T-helper 1 cell treated with Interleukin-12 subunit alpha and Interleukin-12 subunit beta and Interleukin-4 antibody, amounts not matched to agents 30 ng/mL and 1 ng/mL, for 36 hours (primary cell): ENCODE measurements around the gene METTL5. TPM values are rescaled to one million over a fixed set of nuclear protein-coding genes. Genes with fewer than 3 reads are reported as not detected.
"Not testable (repeated sequence)": the region's sequence is repeated elsewhere in the genome, so short reads cannot be mapped to it uniquely, and the experiment has no call there.

Experiments used
- intact Hi-C: fragments of 100-400 bp; cut with micrococcal nuclease; formaldehyde crosslinking; loops from one replicate; pipeline ENCODE4 v1.15.1; 2024
- total RNA-seq: library from RNA; stranded (reverse); gene quantifications from 2 replicates; pipeline ENCODE4 v1.2.3, GENCODE V29; 2022

Gene METTL5
- total RNA-seq, 1 donor from 2014 or later: 56.1 TPM

- intact Hi-C loops: no loop called here
Observed at GRCh38 chr2:169834401-169834800, 9.7 kb upstream of the METTL5 start.

DNA sequence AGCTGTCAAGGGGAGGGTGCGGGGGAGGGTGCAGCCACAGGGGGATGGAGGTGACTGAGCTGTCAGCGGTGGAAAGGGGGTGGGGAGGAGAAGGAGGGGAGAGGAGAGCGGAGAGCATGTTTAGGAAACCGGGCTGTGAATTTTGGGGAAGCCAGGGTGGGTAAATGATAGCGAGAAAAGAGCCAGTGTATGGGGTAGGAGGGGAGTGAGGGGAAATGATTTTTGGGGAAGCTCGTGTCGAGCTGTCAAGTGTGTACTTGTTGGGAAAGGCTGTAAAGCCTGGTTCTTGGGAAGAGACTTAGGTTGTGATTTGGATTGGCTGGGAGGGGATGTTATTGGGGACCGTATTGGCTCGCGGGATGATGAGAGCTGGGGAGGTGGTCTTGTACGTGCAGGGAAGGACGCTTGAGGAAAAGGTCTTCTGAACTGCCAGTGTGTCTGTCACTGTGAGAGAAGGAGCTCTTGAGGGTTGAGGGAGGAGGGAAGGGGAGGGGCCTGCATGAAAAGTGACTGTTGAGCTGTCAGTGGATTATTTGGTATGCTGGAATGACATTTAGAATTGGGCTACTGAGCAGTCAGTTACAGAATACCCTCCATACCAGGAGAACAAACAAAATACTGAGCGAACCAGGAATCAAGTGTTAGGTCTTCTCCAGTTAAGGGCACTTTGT lies 3.6 kb upstream of the METTL5 start:
- intact Hi-C loops: loop anchor here (5.0 to 10.0 kb wide), 5 partner anchors 723 to 1607 kb away; partner anchors contain the start of genes DCAF17, METTL8, SPC25 and STK39

- intact Hi-C loops: loop anchor here (1.0 to 10.0 kb wide), 10 partner anchors 29 to 1607 kb away; partner anchors contain the start of genes CFAP210, DCAF17, GORASP2 and LRP2
Observed at GRCh38 chr2:169827272-169828140, 2.8 kb upstream of the METTL5 start, which contains the start of gene UBR3. TSS of gene UBR3 (plus strand) at chr2:169827454. CDS start at chr2:169827508, 54 bp downstream.

GRCh38 chr2:169823996-169824372 lies 721 bp downstream of the METTL5 start:
- intact Hi-C loops: loop anchor here (1.0 to 10.0 kb wide), 11 partner anchors 8 to 1611 kb away; partner anchors contain the start of genes BBS5, DCAF17, FASTKD1 and METTL8

DNA sequence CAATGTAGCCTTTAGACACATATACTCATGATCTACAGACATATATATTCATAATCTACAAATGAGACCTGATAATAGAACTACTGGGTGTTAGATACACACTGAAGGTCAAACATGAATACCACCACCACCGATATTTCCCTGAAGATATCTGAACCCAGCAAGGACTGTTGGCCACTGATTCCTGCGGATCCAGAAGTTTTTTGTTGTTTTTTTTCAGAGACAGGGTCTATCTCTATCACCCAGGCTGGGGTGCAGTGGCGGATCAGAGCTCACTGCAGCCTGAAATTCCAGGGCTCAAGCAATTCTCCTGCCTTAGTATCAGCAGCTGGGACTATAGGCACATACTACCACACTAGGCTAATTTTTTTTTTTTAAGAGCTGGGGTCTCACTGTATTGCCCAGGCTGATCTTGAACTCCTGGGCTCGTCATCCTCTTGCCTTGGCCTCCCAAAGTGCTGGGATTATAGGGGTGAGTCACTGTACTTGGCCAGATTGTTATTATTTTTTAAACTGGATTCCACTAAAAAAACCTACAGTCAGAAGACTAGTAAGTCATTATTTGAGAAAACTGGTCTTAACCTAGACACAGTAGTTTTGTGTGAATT lies 1.8 kb downstream of the METTL5 start:
- intact Hi-C loops: loop anchor here (10.0 kb wide), 4 partner anchors 718 to 1612 kb away; partner anchors contain the start of genes DCAF17, METTL8 and SPC25

GRCh38 chr2:169822036-169822435 lies 2.7 kb downstream of the METTL5 start:
- intact Hi-C loops: loop anchor here (10.0 kb wide), 4 partner anchors 717 to 1613 kb away; partner anchors contain the start of genes DCAF17, METTL8 and SPC25

DNA sequence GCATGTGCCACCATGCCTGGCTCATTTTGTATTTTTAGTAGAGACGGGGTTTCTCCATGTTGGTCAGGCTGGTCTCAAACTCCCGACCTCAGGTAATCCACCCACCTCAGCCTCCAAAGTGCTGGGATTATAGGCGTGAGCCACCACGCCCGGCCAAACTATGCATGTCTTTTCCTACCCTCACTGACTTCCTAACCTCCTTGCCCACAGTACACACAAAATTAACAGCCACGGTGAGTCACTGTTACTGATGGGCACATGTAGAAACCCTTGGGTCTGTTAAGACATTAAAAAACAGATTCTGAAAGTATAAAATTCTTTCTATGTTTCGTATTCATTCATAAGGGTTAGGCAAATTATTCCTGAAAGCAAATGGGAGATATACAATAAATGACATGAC lies 4.6 kb downstream of the METTL5 start:
- intact Hi-C loops: loop anchor here (10.0 kb wide), 4 partner anchors 715 to 1615 kb away; partner anchors contain the start of genes DCAF17, METTL8 and SPC25

DNA sequence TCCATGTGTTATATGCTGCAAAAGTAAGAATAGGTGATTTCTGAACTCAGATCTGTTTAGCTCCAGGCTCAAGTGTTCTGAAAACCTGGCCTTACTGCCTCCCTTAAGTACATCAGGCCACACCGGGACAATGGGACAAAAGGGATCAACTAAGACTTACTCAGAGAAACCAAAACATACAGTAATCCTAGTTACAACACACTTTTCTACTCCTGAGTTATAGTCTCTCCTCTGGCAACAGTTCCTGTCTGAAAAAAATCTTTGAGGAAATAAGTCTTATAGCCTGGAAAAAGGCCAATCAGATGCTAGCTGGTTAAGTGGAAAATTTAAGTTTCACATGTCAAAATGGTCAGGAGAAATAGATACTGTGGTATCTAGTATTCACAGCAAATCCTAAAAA lies 5.6 kb downstream of the METTL5 start:
- intact Hi-C loops: no loop called here

GRCh38 chr2:169818241-169818640 lies 6.5 kb downstream of the METTL5 start:
- intact Hi-C loops: no loop called here

DNA sequence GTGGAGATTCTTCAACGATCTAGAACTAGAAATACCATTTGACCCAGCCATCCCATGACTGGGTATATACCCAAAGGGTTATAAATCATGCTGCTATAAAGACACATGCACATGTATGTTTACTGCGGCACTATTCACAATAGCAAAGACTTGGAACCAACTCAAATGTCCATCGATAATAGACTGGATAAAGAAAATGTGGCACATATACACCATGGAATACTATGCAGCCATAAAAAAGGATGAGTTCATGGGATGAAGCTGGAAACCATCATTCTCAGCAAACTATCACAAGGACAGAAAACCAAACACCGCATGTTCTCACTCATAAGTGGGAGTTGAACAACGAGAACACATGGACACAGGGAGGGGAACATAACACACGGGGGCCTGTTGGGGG lies 7.3 kb downstream of the METTL5 start:
- intact Hi-C loops: not testable (repeated sequence)

DNA sequence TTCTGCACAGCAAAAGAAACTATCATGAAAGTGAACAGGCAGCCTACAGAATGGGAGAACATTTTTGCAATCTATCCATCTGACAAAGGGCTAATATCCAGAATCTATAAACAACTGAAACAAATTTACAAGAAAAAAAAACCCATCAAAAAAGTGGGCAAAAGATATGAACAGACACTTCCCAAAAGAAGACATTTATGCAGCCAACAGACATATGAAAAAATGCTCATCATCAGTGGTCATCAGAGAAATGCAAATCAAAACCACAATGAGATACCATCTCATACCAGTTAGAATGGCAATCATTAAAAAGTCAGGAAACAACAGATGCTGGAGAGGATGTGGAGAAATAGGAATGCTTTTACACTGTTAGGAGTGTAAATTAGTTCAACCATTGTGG lies 7.7 kb downstream of the METTL5 start:
- intact Hi-C loops: loop anchor here (1.0 kb wide), 1 partner anchor 7 kb away; the partner anchor contains the start of gene METTL5

DNA sequence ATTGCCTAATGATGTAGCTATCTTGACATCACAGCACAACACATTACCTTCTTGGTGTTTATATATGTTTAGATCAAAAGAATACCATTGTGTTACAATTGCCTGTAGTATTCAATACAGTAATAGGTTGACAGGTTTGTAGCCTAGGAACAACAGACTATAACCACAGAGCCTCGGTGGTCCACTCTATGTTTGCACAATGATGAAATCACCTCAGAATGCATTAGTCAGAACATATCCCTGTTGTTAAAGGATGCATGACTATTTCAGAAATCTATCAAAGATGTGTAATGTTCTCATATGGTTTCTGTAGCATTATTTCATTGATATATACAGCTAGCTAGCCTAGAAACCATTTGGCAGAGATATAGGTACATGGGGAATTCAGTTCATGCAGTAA lies 8.9 kb downstream of the METTL5 start:
- intact Hi-C loops: loop anchor here (1.0 kb wide), 1 partner anchor 8 kb away; the partner anchor contains the start of gene METTL5

DNA sequence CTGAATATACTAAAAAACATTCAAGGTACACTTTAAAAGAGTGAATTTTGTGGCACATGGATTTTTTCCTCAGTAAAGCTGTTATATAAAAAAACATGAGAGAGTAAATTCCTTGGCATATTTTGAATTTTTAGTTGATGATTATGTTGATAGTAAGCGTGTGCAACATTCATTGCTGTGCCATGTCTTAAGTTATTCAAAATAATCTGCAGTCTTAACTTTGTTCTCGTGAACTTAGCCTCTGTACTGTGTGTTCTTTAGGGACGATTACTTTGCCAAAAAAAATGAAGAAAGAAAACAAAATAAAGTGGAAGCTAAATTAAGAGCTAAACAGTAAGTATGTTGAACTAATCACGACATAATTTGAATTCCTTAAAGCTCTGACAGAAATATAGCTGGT lies 16.5 kb downstream of the METTL5 start:
- intact Hi-C loops: loop anchor here (1.0 kb wide), 1 partner anchor 9 kb away; no protein-coding TSS in a partner anchor

DNA sequence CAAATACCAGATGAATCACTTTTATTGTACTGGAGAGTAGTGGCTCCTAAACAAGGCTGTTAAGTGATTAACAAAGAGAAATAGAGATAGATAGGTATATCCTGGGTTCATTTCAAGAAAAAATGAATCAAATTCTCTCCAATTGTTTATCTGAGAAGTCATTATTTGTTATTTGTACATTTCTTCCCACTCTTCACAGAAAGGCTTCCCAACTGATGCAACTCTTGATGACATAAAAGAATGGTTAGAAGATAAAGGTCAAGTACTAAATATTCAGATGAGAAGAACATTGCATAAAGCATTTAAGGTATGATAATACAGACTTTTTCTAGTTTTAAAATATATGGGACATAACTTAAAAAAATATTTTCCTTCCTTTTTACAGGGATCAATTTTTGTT lies 18.1 kb downstream of the METTL5 start:
- intact Hi-C loops: no loop called here

DNA sequence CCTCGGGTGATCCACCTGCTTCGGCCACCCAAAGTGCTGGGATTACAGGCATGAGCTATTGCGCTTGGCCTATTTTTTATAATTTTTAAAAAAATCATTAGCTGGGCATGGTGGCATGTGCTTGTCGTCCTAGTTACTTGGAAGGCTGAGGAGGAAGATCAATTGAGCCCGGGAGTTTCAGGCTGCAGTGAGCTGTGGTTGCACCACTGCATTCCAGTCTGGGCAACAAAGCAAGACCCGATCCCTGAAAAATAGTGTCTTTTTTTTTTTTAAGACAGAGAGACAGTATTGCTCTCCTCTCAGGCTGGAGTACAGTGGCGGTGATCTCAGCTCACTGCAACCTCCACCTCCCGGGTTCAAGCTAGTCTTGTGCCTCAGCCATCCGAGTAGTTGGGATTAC lies 21.2 kb downstream of the METTL5 start:
- intact Hi-C loops: no loop called here

DNA sequence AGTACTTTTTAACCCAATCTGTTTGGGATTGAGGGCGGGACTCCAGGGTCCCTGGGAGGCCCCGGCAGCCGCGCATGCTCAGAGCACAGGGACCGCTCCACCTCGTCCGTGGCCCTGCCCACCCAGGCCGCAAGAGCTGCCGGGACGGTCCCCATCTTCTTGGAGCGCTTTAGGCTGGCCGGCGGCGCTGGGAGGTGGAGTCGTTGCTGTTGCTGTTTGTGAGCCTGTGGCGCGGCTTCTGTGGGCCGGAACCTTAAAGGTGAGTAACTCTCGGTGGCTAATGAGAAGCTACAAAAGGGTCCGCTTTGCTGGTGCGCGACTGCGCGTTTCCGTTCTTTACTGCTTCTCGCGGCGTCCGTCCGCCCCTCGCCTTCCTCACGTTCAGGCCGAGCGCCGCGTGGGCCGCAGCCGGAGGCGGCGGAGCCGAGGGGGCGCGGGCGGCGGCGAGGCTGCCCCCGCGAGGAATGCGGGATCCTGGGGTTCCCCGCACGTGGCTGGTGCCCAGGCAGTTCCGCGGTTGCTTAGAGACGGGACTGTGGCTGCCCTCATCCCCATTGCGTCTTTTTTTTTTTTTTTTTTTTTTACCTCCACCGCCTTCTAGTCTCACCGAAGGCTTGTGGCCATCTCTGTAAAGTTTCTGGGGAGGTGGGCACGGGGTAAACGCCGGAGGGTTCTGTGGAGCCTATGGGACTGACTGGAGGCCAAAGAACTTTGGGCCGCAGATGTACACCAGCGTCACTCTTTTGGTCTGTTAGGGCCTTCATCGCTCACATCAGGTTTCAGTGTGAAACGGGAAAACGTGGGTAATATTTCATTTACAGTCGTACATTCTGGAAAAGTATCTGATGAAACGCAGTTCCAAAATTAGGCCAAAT lies 25.8 kb downstream of the METTL5 start, which contains the start of gene SSB:
TSS of gene SSB (plus strand) at position 154 of the 875 bp plus-strand sequence. CDS start 2,090 bp downstream, outside the sequence.
- intact Hi-C loops: loop anchor here (1.0 to 2.0 kb wide), 10 partner anchors 9 to 1635 kb away; partner anchors contain the start of genes CFAP210, DCAF17, FASTKD1 and KLHL23

DNA sequence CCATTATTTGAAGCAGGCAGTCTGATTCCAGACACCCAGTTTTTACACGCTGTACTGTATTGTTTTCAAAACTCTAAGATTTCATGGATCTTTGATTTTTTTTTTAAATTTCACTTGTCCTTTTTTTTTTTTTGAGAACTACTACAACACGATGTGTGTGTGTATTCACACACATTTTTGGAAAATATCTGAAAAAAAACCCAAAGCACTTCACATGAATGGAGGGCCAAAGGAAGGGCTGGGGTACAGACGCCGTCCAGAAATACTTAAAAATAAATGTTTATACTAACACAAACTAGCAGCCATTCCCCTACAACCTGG lies 26.3 kb downstream of the METTL5 start:
- intact Hi-C loops: loop anchor here (1.0 to 2.0 kb wide), 7 partner anchors 29 to 435 kb away; partner anchors contain the start of genes CFAP210, FASTKD1, KLHL23 and PHOSPHO2

DNA sequence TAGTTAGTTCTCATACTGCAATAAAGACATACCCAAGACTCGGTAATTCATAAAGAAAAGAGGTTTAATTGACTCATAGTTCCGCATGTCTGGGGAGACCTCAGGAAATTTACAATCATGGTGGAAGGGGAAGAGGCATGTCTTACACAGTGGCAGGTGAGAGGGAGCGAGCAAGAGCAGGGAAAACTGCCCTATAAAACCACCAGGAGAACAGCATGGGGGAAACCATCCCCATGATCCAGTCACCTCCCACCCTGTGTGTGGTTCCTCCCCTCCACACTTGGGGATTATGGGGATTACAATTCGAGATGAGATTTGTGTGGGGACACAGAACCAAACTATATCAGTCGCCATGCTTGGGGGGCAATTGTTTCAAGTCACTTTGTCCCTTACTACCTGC lies 27.1 kb downstream of the METTL5 start:
- intact Hi-C loops: no loop called here

DNA sequence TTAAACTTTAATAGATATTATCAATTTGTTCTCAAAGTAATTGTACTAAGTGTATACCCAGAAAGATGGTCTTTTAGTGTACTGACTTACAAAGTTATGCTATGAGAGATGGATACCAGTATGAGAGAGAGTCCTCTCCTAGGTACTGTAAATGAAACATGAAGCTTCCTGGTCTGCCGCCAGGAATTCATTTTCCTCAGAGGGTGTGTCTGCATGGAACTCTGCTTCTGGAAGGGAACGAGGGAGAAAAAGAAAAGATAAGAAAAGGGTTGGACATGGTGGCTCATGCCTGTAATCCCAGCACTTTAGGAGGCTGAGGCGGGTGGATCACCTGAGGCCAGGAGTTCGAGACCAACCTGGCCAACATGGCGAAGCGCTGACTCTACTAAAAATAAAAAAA lies 28.3 kb downstream of the METTL5 start:
- intact Hi-C loops: no loop called here

GRCh38 chr2:169795181-169795580 lies 29.5 kb downstream of the METTL5 start:
- intact Hi-C loops: no loop called here
